ENCODE results near the gene CEP89. TPM values are rescaled to one million over a fixed set of nuclear protein-coding genes. Genes with fewer than 3 reads are reported as not detected.
"Not testable (repeated sequence)": the region's sequence is repeated elsewhere in the genome, so short reads cannot be mapped to it uniquely, and the experiment has no call there.

The CEP89 gene
- total and polyA plus RNA-seq, 10 donors = 5.9 to 16.0 (median 10.7) TPM

- intact Hi-C loops (cut with DNase I; ENCODE audit: low total_unique reads) = no loop called here
- no peaks in the 10 kb centered on the region for H3K36me3 ChIP-seq
- WGBS, 5 donors = 77 to 89% (median 85%) methylated on average over 14 of the region's 14 CpGs
- no peaks in the 10 kb centered on the region for H3K27me3 ChIP-seq (replicated peaks in 1 of 7)
- H3K4me3 ChIP-seq = no peak within 1 kb of the TSS
- H3K27ac ChIP-seq = no peak within 1 kb of the TSS
- no peaks in the 10 kb centered on the region for H3K9me3 ChIP-seq
- peak; percentile 31 for DNase-seq
- H3K4me1 ChIP-seq = no peaks in the 10 kb centered on the region
- TF ChIP-seq POLR2A (IDR thresholded peaks at IDR 0.05) (no peak), CTCF (IDR thresholded peaks at IDR 0.05 in 8 of 11, conservative IDR thresholded peaks at IDR 0.05 in 3 of 11) (no peak), POLR2AphosphoS5 (IDR thresholded peaks at IDR 0.05) (no peak)
Observed at GRCh38 chr19:32869369-32869965, 102.3 kb downstream of the CEP89 start, which contains the start of gene SLC7A9. TSS of gene SLC7A9 (minus strand) at chr19:32869767. CDS start at chr19:32868534, 1,233 bp downstream.

- H3K27me3 ChIP-seq (replicated peaks in 1 of 7) = no peaks in the 10 kb centered on the region
- WGBS, 5 donors = 86 to 90% (median 88%) methylated on average over 19 of the region's 19 CpGs
- no peaks in the 10 kb centered on the region for H3K9me3 ChIP-seq
- no peak overlapping the region for H3K4me3 ChIP-seq
- no peaks in the 10 kb centered on the region for H3K4me1 ChIP-seq
- intact Hi-C loops (cut with DNase I; ENCODE audit: low total_unique reads) = no loop called here
- H3K36me3 ChIP-seq = no peaks in the 10 kb centered on the region
- peak; percentile 59 for DNase-seq
- no peak for TF ChIP-seq POLR2AphosphoS5 (IDR thresholded peaks at IDR 0.05)
- no peak for TF ChIP-seq POLR2A (IDR thresholded peaks at IDR 0.05)
- no peak for TF ChIP-seq CTCF (IDR thresholded peaks at IDR 0.05 in 8 of 11, conservative IDR thresholded peaks at IDR 0.05 in 3 of 11)
- no peak overlapping the region for H3K27ac ChIP-seq
Observed at GRCh38 chr19:32868206-32868950, 103.4 kb downstream of the CEP89 start.

- 91 to 98% (median 95%) methylated on average over 9 of the region's 9 CpGs for WGBS, 5 donors
- intact Hi-C loops (cut with DNase I; ENCODE audit: low total_unique reads); H3K27me3 ChIP-seq (replicated peaks in 1 of 7); H3K27ac ChIP-seq; DNase-seq; H3K9me3 ChIP-seq; H3K4me1 ChIP-seq; H3K36me3 ChIP-seq; H3K4me3 ChIP-seq: not testable (repeated sequence)
Observed at GRCh38 chr19:32867436-32867835, 104.3 kb downstream of the CEP89 start.

GRCh38 chr19:32866564-32867265 lies 105.0 kb downstream of the CEP89 start:
- Histone ChIP-seq H3K4me1 (no peaks in the 10 kb centered on the region), H3K27me3 (replicated peaks in 1 of 7) (no peaks in the 10 kb centered on the region), H3K9me3 (no peaks in the 10 kb centered on the region), H3K36me3 (no peaks in the 10 kb centered on the region), H3K4me3 (no peak overlapping the region), H3K27ac (no peak overlapping the region)
- TF ChIP-seq POLR2A (IDR thresholded peaks at IDR 0.05) (no peak), CTCF (IDR thresholded peaks at IDR 0.05 in 8 of 11, conservative IDR thresholded peaks at IDR 0.05 in 3 of 11) (no peak), POLR2AphosphoS5 (IDR thresholded peaks at IDR 0.05) (no peak)
- peak; percentile 64 for DNase-seq
- 81 to 91% (median 87%) methylated on average over 9 to 12 of the region's 12 CpGs for WGBS, 5 donors
- intact Hi-C loops (cut with DNase I; ENCODE audit: low total_unique reads) = no loop called here
